HCT116 (cell line): ENCODE measurements around the gene RBMS1. TPM values are rescaled to one million over a fixed set of nuclear protein-coding genes. Genes with fewer than 3 reads are reported as not detected.
A peak's percentile ranks its signal among the peaks of the same experiment; 100 is the strongest.

ENCODE experiments used
- ATAC-seq: fragments of 200-7000 bp; cut with Tn5 transposase; 2 replicates; pipeline ENCODE4 v1.9.1; 2020; ENCODE audit warnings: mild to moderate bottlenecking, moderate library complexity
- BruUV-seq: library from RNA; stranded (reverse); fragments of 400-500 nt; replicated peaks from 2 replicates; lab custom pipeline; 2021; lab: Mats Ljungman, UMichigan
- CTCF ChIA-PET: fragments of 300-600 bp; sonication (Branson Sonifier 250); formaldehyde crosslinking; loops from one replicate; lab custom pipeline; 2021; ENCODE audit warnings: antibody characterized with exemption; lab: Charles Lee
- POLR2A ChIA-PET: fragments of 300-600, 350-600 bp; sonication (Branson Sonifier 250); formaldehyde crosslinking; loops from one replicate; lab custom pipeline; 2021; ENCODE audit warnings: antibody characterized with exemption; lab: Charles Lee
- RAD21 ChIA-PET, 2 experiments: fragments of 300-600 bp; sonication (Branson Sonifier 250); formaldehyde crosslinking; loops; one replicate each; lab custom pipeline; 2023; ENCODE audit warnings: low total read pairs in 2 of 2; ENCODE audit not compliant: uncharacterized antibody in 2 of 2, unreplicated experiment in 2 of 2, low non-redundant PET in 1 of 2; lab: Charles Lee
- DNase-seq: peaks from one replicate; pipeline ENCODE4 v3.0.0-alpha.2; 2010; ENCODE audit warnings: low read depth, low spot score
- H2AFZ ChIP-seq: fragments of 200-600 bp; shearing (Covaris generic), sonication (generic); 2 replicates; pipeline ENCODE4 v1.6.1; 2017; ENCODE audit warnings: low read depth, mixed run types, mixed read lengths, antibody characterized with exemption, low read length; ENCODE audit not compliant: poor library complexity, severe bottlenecking
- H3K27ac ChIP-seq: 2 replicates; pipeline ENCODE4 v1.5.1; 2012; ENCODE audit warnings: low read depth, low read length
- H3K27me3 ChIP-seq: fragments of 200-600 bp; sonication (generic); 2 replicates; pipeline ENCODE4 v1.6.1; 2016; ENCODE audit warnings: mixed run types, low read length, mixed read lengths; ENCODE audit not compliant: insufficient read depth
- H3K36me3 ChIP-seq, 2 experiments: fragments of 200-500 bp in 1 of 2; fragments of 200-600 bp in 1 of 2; sonication (Bioruptor generic) in 1 of 2; sonication (generic) in 1 of 2; 2 replicates each; pipeline versions ENCODE4 v1.5.1 to v1.6.1; 2014 to 2016; ENCODE audit warnings: low read length in 2 of 2, inconsistent platforms in 1 of 2, mixed read lengths in 1 of 2, mixed run types in 1 of 2; ENCODE audit not compliant: insufficient read depth in 2 of 2, control insufficient read depth in 1 of 2
- H3K4me1 ChIP-seq, 2 experiments: fragments of 200-600 bp in 1 of 2; sonication (generic) in 1 of 2; 2 replicates each; pipeline versions ENCODE4 v1.5.1 to v1.6.1; 2012 to 2017; ENCODE audit warnings: low read length in 2 of 2, inconsistent platforms in 1 of 2, mild to moderate bottlenecking in 1 of 2, mixed read lengths in 1 of 2, mixed run types in 1 of 2, moderate library complexity in 1 of 2; ENCODE audit not compliant: insufficient read depth in 2 of 2, control insufficient read depth in 1 of 2
- H3K4me2 ChIP-seq: fragments of 200-600 bp; sonication (generic); 2 replicates; pipeline ENCODE4 v1.6.1; 2017; ENCODE audit warnings: mixed run types, low read length, mixed read lengths
- H3K4me3 ChIP-seq, 2 experiments: fragments of 200-600 bp in 1 of 2; sonication (generic) in 1 of 2; replicated peaks in 1 of 2; 2 replicates each; pipeline ENCODE4 v1.5.1; 2011 to 2016; ENCODE audit warnings: low read length in 2 of 2, control low read depth in 1 of 2, low read depth in 1 of 2, mild to moderate bottlenecking in 1 of 2, mixed read lengths in 1 of 2, mixed run types in 1 of 2
- H3K79me2 ChIP-seq: fragments of 200-600 bp; sonication (generic); 2 replicates; pipeline ENCODE4 v1.6.1; 2017; ENCODE audit warnings: mild to moderate bottlenecking, mixed run types, low read length, moderate library complexity, mixed read lengths; ENCODE audit not compliant: insufficient read depth
- H3K9ac ChIP-seq: fragments of 200-600 bp; sonication (generic); 2 replicates; pipeline ENCODE4 v1.6.1; 2016; ENCODE audit warnings: low read length, mixed read lengths
- H3K9me2 ChIP-seq: fragments of 200-600 bp; sonication (generic), shearing (Covaris generic); 2 replicates; pipeline ENCODE4 v1.6.1; 2017; ENCODE audit warnings: mixed run types, mild to moderate bottlenecking, moderate library complexity; ENCODE audit not compliant: insufficient read depth
- H3K9me3 ChIP-seq, 2 experiments: fragments of 200-500 bp in 1 of 2; fragments of 200-600 bp in 1 of 2; sonication (Bioruptor generic) in 1 of 2; sonication (generic) in 1 of 2; 2 replicates each; pipeline ENCODE4 v1.6.1; 2014 to 2017; ENCODE audit warnings: low read length in 2 of 2, mixed read lengths in 2 of 2, inconsistent platforms in 1 of 2, low read depth in 1 of 2, mild to moderate bottlenecking in 1 of 2, mixed run types in 1 of 2, moderate library complexity in 1 of 2; ENCODE audit not compliant: control insufficient read depth in 1 of 2, insufficient read depth in 1 of 2
- H4K20me1 ChIP-seq: fragments of 200-600 bp; sonication (generic), shearing (Covaris generic); 2 replicates; pipeline ENCODE4 v1.6.1; 2017; ENCODE audit warnings: mixed run types, mild to moderate bottlenecking, moderate library complexity; ENCODE audit not compliant: insufficient read depth
- CBX3 ChIP-seq: IDR thresholded peaks from 2 replicates; pipeline ENCODE4 v1.6.1; 2012; ENCODE audit warnings: low read depth
- CEBPB ChIP-seq: IDR thresholded peaks from 2 replicates; pipeline ENCODE4 v1.6.1; 2012; ENCODE audit warnings: low read depth
- CTCF ChIP-seq, 3 experiments: fragments of 200-600 bp in 1 of 3; sonication (generic) in 1 of 3; IDR thresholded peaks in 2 of 3; conservative IDR thresholded peaks in 1 of 3; 2 replicates each; pipeline ENCODE4 v1.5.1; 2012 to 2017; ENCODE audit warnings: low read depth in 2 of 3, low read length in 2 of 3, antibody characterized with exemption in 1 of 3, borderline replicate concordance in 1 of 3, control low read depth in 1 of 3, mild to moderate bottlenecking in 1 of 3, mixed read lengths in 1 of 3, mixed run types in 1 of 3, moderate library complexity in 1 of 3; ENCODE audit not compliant: insufficient read depth in 1 of 3
- EGR1 ChIP-seq: IDR thresholded peaks from 2 replicates; pipeline ENCODE4 v1.6.1; 2012; ENCODE audit warnings: low read depth
- FOSL1 ChIP-seq: IDR thresholded peaks from 2 replicates; pipeline ENCODE4 v1.6.1; 2012; ENCODE audit warnings: low read depth
- JUND ChIP-seq: IDR thresholded peaks from 2 replicates; pipeline ENCODE4 v1.6.1; 2012
- MAX ChIP-seq: IDR thresholded peaks from 2 replicates; pipeline ENCODE4 v1.6.1; 2012
- POLR2A ChIP-seq: IDR thresholded peaks from 2 replicates; pipeline ENCODE4 v1.7.0; 2011; ENCODE audit warnings: borderline replicate concordance; ENCODE audit not compliant: insufficient read depth, insufficient read length; ENCODE audit errors: extremely low read depth
- POLR2AphosphoS5 ChIP-seq: IDR thresholded peaks from 2 replicates; pipeline ENCODE4 v1.6.1; 2011; ENCODE audit warnings: mild to moderate bottlenecking, low read depth, low read length, moderate library complexity
- RAD21 ChIP-seq: IDR thresholded peaks from 2 replicates; pipeline ENCODE4 v1.6.1; 2012; ENCODE audit warnings: low read depth, mild to moderate bottlenecking
- REST ChIP-seq: IDR thresholded peaks from 2 replicates; pipeline ENCODE4 v1.6.1; 2012; ENCODE audit warnings: low read depth
- SIN3A ChIP-seq: IDR thresholded peaks from 2 replicates; pipeline ENCODE4 v1.6.1; 2012; ENCODE audit warnings: low read depth
- SP1 ChIP-seq: IDR thresholded peaks from 2 replicates; pipeline ENCODE4 v1.6.1; 2012; ENCODE audit warnings: low read depth
- YY1 ChIP-seq: IDR thresholded peaks from 2 replicates; pipeline ENCODE4 v1.6.1; 2011; ENCODE audit warnings: low read length, low read depth, moderate library complexity, mild to moderate bottlenecking; ENCODE audit not compliant: insufficient replicate concordance; ENCODE audit errors: extremely low read depth
- intact Hi-C: fragments of 100-400 bp; cut with micrococcal nuclease; formaldehyde crosslinking; loops from 2 replicates; pipeline ENCODE4 v1.10.0; 2022
- total RNA-seq: library from RNA; stranded (reverse); gene quantifications from one replicate; pipeline ENCODE4 v1.2.1, GENCODE V29; 2021; ENCODE audit not compliant: unreplicated experiment

RBMS1 gene
- total RNA-seq, 1 experiment from 2014 or later, result 17.6 TPM

- peak; percentile 78 for ATAC-seq
- no TSS peak for BruUV-seq
Observed at GRCh38 chr2:160432633-160433032, 61.0 kb downstream of the RBMS1 start.

More at GRCh38 chr2:160432633-160433032, 61.0 kb downstream of the RBMS1 start:
- H3K9ac ChIP-seq, result no peak overlapping the region
- peaks cover 25% of the 10 kb centered on the region in 2 experiments for H3K4me1 ChIP-seq
- peak overlapping the region; percentile 12; the same call in 1 of the 2 replicates for H3K27ac ChIP-seq
- POLR2A ChIA-PET, result no interaction called here
- DNase-seq, result peak; percentile 67
- peak; percentile 85 for TF ChIP-seq FOSL1
- TF ChIP-seq POLR2AphosphoS5, result peak; percentile 30; the same call in 1 of the 2 replicates
- peak; percentile 51; the same call in 1 of the 2 replicates for TF ChIP-seq CEBPB
- TF ChIP-seq RAD21, result peak; percentile 25; the same call in 1 of the 2 replicates
- peak; percentile 65; the same call in 1 of the 2 replicates for TF ChIP-seq JUND
- TF ChIP-seq EGR1, result no peak
- TF ChIP-seq REST, result no peak
- peak; percentile 33; the same call in 1 of the 2 replicates for TF ChIP-seq SIN3A
- peak; percentile 85 for TF ChIP-seq CBX3
- peak; percentile 50; the same call in 1 of the 2 replicates for TF ChIP-seq MAX
- peak; percentile 70 for TF ChIP-seq SP1
- TF ChIP-seq YY1, result no peak
- TF ChIP-seq POLR2A, result no peak
- peak in 2 of 3 experiments; percentile 24; a peak in 1 of 6 replicates for TF ChIP-seq CTCF (IDR thresholded peaks at IDR 0.05 in 2 of 3, conservative IDR thresholded peaks at IDR 0.05 in 1 of 3; ENCODE audit: borderline replicate concordance in 1 of 3, insufficient read depth in 1 of 3, low read depth in 2 of 3, low read length in 2 of 3)
- CTCF ChIA-PET, result interaction anchor here (0.7 to 1.1 kb wide), 4 partner anchors 159 to 572 kb away, joined by 3 read pairs; no protein-coding TSS in a partner anchor
- H2AFZ ChIP-seq, result no peak overlapping the region
- H3K36me3 ChIP-seq, result no peaks in the 10 kb centered on the region
- intact Hi-C loops, result loop anchor here (5.0 to 10.0 kb wide), 2 partner anchors 320 to 562 kb away; no protein-coding TSS in a partner anchor
- H4K20me1 ChIP-seq, result no peaks in the 10 kb centered on the region
- RAD21 ChIA-PET, result no interaction called here
- H3K4me3 ChIP-seq, result no peak overlapping the region
- H3K27me3 ChIP-seq, result no peaks in the 10 kb centered on the region
- no peaks in the 10 kb centered on the region for H3K79me2 ChIP-seq
- no peaks in the 10 kb centered on the region for H3K9me2 ChIP-seq
- no peaks in the 10 kb centered on the region for H3K9me3 ChIP-seq
- H3K4me2 ChIP-seq, result peak overlapping the region; percentile 52
